Femur (tissue), 1 donor: Measurements from ENCODE around the gene ASCL2.

Experiments used
- DNase-seq: peaks from one replicate; pipeline ENCODE4 v3.0.0-alpha.2; 2017

Gene ASCL2

GRCh38 chr11:2271327-2272227, 1.2 kb upstream of the ASCL2 start:
- no peak for DNase-seq

- no peak for DNase-seq
These were observed 614 bp upstream of the ASCL2 start for GRCh38 chr11:2271077-2271326.

- DNase-seq: peak; percentile 75
These were observed 627 bp downstream of the ASCL2 start for GRCh38 chr11:2269601-2270321.

- peak; percentile 62 for DNase-seq
These were observed 1.4 kb downstream of the ASCL2 start for GRCh38 chr11:2268729-2269600.

GRCh38 chr11:2267851-2268728, 2.3 kb downstream of the ASCL2 start:
- DNase-seq: no peak

- no peak for DNase-seq
These were observed 3.0 kb downstream of the ASCL2 start for GRCh38 chr11:2267306-2267850.

- no peak for DNase-seq
These were observed 3.6 kb downstream of the ASCL2 start for GRCh38 chr11:2266586-2267305.

- DNase-seq: no peak
These were observed 4.4 kb downstream of the ASCL2 start for GRCh38 chr11:2265854-2266585.

- DNase-seq: no peak
These were observed 5.0 kb downstream of the ASCL2 start for GRCh38 chr11:2265396-2265795.

- DNase-seq: no peak
These were observed 5.9 kb downstream of the ASCL2 start for GRCh38 chr11:2264366-2265053.

GRCh38 chr11:2263724-2264360, 6.5 kb downstream of the ASCL2 start:
- no peak for DNase-seq

- DNase-seq: no peak
These were observed 7.3 kb downstream of the ASCL2 start for GRCh38 chr11:2263071-2263565.

GRCh38 chr11:2262301-2263070, 7.9 kb downstream of the ASCL2 start:
- DNase-seq: no peak

GRCh38 chr11:2261436-2262230, 8.8 kb downstream of the ASCL2 start:
- no peak for DNase-seq

- DNase-seq: no peak
These were observed 9.7 kb downstream of the ASCL2 start for GRCh38 chr11:2260491-2261364.

- DNase-seq: peak; percentile 14
These were observed 10.4 kb downstream of the ASCL2 start for GRCh38 chr11:2259897-2260451.
